PC-9 (cell line): ENCODE measurements around the gene STAC.

Experiments
- CTCF ChIP-seq: fragments of 200-600 bp; sonication (generic); conservative IDR thresholded peaks from 2 replicates; pipeline ENCODE4 v1.6.1; 2017; ENCODE audit warnings: mixed run types, antibody characterized with exemption, mild to moderate bottlenecking, moderate library complexity
- EZH2 ChIP-seq: fragments of 200-600 bp; sonication (generic); IDR thresholded peaks from 2 replicates; pipeline ENCODE4 v1.8.0; 2017; ENCODE audit warnings: antibody characterized with exemption, low read depth

- no peak for TF ChIP-seq CTCF
- TF ChIP-seq EZH2 = no peak
Measured at GRCh38 chr3:36456784-36457183, 76.5 kb downstream of the STAC start.
